GM19455 (cell line): ENCODE measurements around the gene NUDT3.
"Not testable (repeated sequence)": the region's sequence is repeated elsewhere in the genome, so short reads cannot be mapped to it uniquely, and the experiment has no call there.

ENCODE experiments used
- ATAC-seq: cut with Tn5 transposase; IDR thresholded peaks from one replicate; pipeline ENCODE4 v1.9.1; 2021; ENCODE audit not compliant: unreplicated experiment

Gene NUDT3

DNA sequence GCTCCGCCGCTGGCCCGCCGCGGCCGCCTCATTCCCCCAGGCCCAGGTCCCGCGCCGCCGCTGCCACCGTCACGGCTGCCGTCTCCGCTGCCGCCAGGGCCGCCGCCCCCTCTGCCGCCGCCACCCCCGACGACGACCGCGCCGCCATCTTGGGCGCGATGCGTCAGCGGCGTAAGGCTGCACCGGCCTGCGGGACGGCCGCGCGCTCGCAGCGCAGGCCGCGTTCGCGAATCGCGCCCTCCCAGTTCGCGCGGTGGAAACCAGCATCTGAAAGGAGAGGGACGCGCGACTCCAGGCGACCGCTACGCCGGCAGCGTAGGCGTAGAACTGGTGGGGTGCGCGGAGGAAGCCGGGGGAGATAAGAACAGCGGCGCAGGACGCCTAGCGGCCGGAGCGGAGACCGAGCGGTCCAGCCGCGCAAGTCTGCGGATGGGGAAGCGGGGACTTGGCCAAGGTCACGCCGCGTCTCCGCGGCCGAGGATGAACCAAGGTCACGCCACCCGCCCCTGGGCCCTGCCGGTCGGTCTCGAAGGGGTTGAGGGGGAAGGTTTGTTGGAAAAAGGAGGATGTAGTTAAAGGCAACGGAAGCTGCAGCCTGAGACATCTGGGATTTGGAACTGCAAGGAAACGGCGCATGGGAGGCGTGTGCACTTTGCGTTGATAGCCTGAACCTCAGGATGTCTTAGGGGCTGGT is at the start of gene NUDT3:
Gene NUDT3 (minus strand): TSS at position 173 of the 694 bp plus-strand sequence. CDS start 307 bp downstream, outside the sequence.
- ATAC-seq: peak; percentile 87

DNA sequence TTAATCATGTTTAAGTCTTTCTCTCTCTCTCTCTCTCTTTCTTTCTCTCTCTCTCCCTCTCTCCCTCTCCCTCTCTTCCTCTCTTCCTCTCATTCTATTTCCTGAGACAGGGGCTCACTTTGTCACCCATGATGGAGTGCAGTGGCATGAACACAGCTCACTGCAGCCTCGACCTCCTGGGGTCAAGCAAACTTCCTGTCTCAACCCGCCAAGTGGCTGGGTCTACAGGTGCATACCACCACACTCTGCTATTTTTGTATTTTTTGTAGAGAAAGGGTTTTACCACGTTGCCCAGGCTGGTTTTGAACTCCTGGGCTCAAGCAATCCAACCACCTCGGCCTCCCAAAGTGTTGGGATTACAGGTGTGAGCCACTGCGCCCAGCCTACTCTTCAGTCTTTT is 49.1 kb upstream of the NUDT3 start:
- ATAC-seq: no peak

DNA sequence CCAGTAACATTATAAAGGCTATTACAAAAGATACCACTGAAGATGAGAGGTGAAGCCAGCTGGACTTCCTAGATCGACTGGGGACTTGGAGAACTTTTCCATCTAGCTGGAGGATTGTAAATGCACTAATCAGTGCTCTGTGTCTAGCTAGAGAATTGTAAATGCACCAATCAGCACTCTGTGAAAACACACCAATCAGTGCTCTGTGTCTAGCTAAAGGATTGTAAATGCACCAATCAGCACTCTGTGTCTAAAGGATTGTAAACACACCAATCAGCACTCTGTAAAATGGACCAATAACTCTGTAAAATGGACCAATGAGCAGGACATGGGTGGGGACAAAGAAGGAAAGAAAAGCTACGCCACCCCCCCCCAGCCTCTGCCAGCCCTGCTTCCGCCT is 47.0 kb upstream of the NUDT3 start:
- ATAC-seq: no peak

DNA sequence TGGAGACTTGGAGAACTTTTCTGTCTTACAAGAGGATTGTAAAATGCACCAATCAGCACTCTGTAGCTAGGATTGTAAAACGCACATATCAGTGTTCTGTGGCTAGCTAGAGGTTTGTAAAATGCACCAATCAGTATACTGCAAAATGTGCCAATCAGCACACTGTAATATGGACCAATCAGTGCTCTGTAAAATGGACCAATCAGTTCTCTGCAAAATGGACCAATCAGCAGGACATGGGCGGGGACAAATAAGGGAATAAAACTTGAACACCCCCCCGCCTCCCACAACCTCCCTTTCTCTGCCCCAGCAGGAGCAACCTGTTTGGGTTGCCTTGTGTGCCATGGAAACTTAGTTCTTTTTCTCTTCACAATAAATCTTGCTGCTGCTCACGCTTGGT is 46.2 kb upstream of the NUDT3 start:
- ATAC-seq: no peak

DNA sequence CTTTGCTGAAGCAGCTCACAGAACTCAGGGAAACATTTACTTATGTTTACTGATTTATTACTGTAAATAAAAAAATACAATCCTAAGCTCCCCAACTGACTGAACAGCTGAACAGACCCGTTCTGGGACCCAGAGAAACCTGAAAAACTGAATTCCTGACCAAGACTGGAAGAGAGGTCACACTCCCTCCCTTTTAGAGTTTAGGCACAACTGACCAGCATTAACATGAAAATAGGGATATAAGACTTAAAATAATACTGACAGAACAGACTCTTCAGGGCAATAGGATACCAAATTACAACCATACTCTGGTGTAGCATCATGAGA is 45.1 kb upstream of the NUDT3 start:
- no peak for ATAC-seq

DNA sequence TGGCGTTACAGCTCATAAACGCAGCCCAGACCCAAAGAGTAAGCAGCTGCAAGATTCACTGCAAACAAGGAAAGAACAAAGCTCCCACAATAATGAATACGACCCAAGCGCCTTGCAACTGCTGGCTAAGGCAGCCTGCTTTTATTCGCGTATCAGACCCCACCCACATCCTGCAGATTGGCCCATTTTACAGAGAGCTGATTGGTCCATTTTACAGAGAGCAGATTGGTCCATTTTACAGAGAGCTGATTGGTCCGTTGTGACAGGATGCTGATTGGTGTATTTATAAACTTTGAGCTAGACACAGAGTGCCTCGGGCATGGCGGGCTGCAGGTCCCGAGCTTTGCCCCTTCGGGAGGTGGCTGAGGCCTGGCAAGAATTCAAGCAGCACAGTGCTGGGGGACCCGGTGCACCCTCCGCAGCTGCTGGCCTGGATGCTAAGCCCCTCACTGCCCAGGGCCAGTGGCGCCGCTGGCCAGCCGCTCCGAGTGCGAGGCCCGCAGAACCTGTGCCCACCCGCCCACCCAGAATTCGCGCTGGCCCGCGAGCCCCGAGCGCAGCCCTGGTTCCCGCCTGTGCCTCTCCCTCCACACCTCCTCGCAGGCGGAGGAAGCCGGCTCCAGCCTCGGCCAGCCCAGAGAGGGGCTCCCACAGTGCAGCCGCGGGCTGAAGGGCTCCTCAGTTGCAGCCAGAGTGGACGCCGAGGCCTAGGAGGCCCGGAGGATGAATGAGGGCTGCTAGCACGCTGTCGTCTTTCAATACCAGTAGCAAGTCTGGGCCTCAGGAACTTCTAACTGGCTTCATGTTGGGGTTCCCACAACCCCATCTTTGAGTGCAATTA is 44.6 kb upstream of the NUDT3 start:
- ATAC-seq: no peak

DNA sequence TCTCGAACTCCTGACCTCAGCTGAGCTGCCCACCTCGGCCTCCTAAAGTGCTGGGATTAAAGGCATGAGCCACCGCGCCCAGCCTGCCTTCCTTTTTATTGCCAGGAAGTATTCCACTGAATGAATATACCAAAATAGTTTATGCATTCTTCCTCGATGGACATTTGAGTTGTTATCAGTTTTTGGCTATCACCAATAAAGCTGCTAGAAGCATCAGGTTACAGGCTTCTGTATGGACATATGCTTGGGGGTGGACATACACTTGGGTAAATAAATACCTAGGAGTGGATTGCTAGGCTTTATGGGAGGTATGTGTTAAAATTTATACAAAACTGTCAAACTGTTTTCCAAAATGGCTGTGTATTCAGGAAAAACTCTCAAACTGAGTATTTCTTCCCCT is 43.4 kb upstream of the NUDT3 start:
- no peak for ATAC-seq

DNA sequence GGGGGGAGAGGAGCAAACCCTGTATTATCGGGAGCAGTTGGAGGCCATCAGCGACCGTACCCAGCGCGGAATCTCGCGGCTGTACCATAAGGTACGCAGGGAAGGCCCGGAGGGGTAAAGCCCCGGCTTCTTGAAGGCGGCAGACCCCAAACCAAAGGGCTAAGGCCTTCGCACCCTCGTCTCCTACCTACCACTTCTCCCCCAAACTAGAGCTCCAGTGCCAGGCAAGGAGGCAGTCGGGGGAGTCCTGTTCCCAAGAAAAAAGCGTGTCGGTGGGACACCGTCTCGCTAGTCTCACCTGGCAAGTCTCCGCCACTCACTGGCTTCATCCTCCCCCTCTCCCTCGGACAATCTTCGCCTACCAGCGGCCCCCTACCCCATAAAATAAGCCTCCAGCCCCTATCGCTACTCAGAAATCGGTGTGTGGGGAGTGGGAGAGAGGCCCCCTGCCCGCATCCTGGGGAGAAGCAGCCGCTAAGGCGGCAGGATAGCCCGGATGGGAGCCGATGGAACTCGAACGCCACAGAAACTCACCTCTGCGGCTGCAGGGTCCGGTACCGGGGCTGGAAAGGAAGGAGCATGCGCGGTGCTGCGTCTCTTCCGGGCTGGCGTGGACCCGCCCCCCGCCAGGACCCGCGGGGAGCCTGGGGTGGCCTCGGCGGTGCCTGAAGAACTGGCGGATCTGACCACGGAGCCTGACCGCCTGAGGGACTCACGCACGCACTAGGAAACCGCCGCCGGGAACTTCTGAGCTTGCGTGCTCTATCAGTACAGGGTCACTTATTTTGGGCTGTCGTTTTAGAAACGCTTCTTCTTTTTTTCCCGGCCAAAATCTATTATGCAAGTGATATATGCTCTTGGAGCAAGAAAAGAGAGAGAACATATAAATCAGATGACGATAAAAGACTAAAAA is 33.3 kb upstream of the NUDT3 start, which contains the start of gene RPS10:
Gene RPS10 (minus strand): TSS at position 572 of the 913 bp plus-strand sequence. CDS start 848 bp downstream, outside the sequence.
- peak; percentile 80 for ATAC-seq

DNA sequence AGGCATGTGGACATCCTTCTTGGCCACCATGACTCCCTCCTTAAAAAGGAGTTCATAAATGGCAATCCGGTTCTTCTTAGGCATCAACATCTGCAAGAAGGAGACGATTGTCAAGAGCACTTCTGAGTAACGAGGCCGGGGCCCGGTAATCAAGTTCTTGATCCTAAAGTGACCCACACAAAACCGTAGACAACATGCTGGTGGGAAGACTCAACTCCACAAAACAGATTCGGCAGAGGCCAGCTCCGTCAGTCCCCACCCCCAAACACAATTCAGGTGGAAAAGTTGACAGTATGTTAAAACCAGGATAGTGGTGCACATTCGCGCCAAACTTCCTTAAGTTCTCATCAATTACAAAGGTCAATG is 32.6 kb upstream of the NUDT3 start:
- ATAC-seq: peak; percentile 19

DNA sequence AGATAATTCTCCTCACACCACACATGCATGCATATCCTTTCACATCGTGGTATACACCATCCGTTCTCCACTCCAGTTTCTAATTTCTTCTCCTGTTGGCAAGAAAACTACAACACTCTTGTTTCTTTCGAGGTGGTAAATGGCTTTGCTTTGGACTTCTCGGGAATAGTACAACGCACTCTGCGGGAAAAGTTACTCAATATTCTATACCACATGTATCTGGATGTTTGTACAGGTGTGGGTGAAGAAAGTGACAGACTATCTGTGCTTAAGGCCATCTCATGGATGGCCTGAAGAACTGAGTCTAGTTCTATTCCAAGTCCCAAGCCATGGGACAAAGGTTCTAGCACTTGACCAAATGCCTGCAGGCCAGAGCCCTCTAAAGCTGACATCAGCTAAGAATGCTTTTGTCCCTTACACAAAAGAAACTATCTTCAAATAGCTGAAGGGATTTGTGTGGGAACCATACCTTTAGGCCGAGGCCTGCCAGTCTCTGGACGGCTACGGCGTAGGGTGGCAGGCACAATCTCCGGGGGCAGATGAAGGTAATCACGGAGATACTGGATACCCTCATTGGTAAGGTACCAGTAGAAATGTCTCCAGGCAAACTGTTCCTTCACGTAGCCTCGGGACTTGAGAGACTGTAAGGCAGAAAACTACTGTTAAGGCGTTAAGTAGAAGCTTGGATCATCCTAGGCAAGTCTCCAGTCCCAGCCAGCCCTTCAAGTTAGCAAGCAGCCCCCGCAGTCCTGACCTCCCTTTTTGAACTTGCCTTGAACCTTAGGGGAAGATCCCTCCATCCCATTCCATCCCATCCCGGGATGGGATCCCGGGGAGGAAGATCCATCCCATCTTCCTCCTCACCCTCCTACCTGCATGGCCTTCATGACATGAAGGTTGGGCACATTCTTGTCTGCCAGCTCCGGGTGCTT is 32.0 kb upstream of the NUDT3 start:
- no peak for ATAC-seq

DNA sequence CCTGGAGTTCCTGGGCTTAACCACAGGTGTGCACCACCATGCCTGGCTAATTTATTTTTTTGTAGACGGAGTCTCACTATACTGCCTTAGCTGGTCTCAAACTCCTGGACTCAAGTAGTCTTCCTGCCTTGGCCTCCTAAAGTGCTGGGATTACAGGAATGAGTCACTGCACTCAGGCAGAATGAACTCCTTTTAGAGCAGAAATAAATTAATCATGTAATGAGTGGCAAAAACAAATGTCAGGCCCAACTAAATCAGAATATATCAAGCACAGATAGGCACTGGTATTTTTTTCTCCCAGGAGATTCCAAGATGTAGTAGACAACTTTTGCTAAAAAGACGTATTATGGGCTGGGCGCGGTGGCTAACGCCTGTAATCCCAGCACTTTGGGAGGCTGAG is 30.8 kb upstream of the NUDT3 start:
- ATAC-seq: no peak

DNA sequence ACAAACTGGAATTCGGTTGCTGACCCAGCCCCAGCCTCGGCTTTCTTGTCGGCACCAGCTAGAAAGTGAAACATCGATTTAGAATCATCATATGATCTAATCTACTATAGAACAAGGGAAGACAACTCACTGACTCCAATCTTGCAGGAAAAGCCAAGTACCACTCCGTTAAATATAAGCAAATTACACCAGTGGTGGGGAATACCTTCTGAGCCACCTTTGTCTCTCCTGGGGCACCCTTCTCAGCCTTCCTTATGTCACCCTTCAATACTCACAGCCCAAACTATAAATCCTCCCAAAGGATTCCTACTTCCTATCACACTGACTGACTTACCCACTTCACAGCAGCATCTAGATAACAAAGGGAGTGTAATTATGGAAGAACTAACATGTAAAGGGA is 25.9 kb upstream of the NUDT3 start:
- no peak for ATAC-seq

DNA sequence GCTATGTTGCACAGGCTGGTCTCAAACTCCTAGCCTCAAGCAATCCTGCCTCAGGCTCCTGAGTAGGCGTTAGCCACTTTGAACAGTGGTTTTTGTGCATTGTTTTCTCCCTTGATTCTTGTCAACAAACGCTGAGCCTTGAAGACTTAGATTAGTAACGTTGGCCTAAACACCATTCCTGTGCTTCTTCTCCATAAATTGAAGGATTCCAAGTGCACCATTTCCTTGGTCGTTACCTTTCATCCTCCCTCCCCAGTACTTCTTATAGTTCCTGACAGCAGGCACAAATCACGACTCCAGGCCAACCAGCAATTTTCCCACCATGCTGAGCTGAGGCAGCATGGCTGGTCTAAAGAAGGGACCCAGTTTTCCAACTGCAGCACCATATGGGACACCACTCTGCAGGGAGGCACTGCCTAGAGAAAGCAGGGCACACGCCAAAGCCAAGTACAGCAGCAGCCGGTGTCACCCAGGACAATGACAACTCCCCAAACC is 24.5 kb upstream of the NUDT3 start:
- no peak for ATAC-seq

DNA sequence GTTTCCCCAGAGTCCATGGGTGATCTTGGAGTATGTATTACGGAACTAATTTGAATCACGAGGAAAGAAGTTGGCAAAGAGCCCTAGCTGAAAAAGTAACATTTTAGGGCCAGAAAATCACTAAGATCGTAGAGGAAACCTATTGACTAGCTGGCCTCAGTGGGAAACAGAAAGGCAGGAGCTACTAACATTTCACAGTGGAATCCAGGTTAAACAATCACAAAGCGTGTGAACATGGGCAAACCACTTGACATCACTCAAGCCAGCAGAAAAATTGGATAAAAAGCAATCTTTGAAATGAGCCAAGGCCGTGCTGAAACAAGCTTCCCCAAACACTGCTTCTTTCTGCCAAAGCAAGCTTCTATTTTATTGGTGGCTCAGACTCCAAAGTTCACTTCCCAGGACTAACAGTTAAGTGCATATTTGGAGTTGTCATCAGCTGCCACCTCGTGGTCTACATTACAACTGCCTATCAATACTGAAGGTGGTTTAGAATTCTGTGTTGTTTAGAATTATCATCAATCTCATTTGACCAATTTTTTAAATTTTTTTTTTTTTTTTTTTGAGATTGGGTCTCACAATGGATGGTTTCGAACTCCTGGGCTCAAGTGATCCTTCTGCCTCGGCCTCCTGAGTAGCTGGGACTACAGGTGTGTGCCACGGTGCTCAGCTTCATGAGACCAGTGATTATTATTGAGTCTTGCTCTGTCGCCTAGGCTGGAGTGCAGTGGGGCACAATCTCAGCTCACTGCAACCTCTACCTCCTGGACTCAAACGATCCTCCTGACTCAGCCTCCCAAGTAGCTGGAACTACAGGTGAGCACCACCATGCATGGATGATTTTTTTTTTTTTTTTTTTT is 22.8 kb upstream of the NUDT3 start:
- no peak for ATAC-seq

DNA sequence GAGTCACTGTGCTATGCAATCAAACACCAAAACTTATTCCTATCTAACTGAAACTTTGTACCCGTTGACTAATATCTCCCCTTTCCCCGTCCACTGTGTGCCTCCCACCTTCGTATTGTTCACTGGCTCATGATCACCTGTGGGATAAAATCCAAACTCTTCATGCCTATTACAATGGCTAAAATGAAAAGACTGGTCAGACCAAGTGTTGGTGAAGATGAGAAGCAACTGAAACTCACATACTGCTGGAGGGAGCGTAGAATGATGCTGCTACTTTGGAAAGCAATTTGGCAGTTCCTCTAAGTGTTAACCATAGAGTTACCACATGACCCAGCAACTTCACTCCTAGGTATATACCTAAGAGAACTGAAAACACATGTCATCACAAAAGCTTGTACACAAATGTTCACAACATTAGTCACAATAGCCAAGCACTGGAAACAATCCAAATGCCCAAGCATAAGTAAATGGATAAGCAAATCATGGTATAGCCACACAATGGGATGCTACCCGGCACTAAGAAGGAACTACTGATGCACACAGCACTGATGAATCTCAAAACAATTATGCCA is 20.3 kb upstream of the NUDT3 start:
- ATAC-seq: no peak

DNA sequence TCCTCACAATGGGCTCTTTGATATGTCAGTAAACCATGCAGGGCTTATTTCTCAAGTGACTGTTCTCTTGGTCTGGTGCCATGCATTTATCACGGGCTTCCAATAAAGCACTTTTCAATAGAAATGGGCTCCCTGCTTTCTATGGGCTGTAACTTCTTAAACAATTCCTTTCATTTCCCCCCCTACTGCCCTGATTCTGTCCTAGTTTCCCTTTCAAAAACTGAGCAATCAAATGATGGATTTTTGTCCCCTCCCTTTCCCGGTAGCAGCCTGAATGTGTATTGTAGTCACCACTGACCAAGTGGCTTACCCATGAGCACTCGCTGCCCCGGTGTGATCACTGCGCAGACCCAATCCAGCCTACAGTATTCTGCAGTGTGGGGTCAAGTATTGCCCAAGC is 19.5 kb upstream of the NUDT3 start:
- no peak for ATAC-seq

DNA sequence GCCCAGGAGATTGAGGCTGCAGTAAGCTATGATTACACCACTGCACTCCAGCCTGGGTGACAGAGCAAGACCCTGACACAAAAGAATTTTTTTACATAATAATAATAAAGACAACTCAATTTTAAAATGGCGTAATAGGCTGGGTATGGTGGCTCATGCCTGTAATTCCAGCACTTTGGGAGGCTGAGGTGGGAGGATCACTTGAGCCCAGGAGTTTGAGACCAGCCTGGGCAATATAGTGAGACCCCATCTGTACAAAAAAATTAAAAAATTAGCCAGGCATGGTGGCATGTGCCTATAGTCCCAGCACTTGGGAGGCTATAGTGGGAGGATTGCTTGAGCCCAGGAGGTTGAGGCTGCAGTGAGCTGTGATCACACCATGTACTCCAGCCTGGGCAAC is 15.4 kb upstream of the NUDT3 start:
- ATAC-seq: not testable (repeated sequence)

DNA sequence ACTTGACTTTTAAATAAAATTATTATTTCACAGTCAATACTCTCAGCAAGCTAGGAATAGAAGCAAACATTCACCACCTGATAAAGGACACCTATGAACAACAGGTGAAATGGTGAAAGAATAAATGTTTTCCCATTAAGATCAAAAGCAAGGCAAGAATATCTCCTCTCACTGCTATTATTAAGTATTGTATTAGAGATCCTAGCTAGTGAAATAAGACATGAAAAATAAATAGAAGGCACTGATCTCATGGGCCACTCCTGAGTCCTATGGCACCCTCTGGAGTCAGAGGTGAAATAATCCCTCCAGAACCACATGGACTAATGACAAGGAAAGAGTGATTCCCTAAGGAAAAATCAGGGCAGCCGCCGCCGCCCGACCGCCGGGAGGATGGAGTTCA is 4.0 kb upstream of the NUDT3 start:
- ATAC-seq: no peak

DNA sequence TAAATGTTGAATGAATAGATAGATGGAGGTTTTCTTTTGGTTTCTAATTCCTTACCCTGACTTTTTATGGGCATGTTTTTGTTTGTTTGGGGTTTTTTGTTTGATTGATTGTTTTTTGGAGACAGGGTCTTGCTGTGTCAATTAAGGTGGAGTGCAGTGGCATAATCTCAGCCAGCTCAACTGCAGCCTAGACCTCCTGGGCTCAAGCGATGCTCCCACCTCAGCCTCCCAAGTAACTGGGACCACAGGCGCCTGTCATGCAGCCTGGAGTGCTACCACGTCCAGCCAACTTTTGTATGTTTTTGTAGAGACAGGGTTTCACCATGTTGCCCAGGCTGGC is 1.5 kb upstream of the NUDT3 start:
- no peak for ATAC-seq
